Measurements from ENCODE around the gene FRMPD4.

- TF ChIP-seq CTCF (IDR thresholded peaks at IDR 0.05) (no peak), EP300 (IDR thresholded peaks at IDR 0.05) (no peak), POLR2A (IDR thresholded peaks at IDR 0.05) (no peak)
Measured at GRCh38 chrX:12469296-12469695, 331.0 kb downstream of the FRMPD4 start.

All from tibial nerve (tissue), 4 donors.